Osteocyte (in vitro differentiated cells): ENCODE results near the gene SORCS1. TPM values are rescaled to one million over a fixed set of nuclear protein-coding genes. Genes with fewer than 3 reads are reported as not detected.

Experiments
- DNase-seq: peaks from one replicate; pipeline ENCODE4 v3.0.0; 2021; ENCODE audit warnings: mixed read lengths; ENCODE audit not compliant: unreplicated experiment; ENCODE audit errors: extremely low spot score
- H3K27ac Mint-ChIP-seq: one replicate; pipeline ENCODE4 v1.8.0; 2021; ENCODE audit warnings: mild to moderate bottlenecking, mixed read lengths; ENCODE audit not compliant: unreplicated experiment
- H3K27me3 Mint-ChIP-seq: one replicate; pipeline ENCODE4 v1.8.0; 2021; ENCODE audit warnings: mixed read lengths; ENCODE audit not compliant: unreplicated experiment
- H3K36me3 Mint-ChIP-seq: one replicate; pipeline ENCODE4 v1.8.0; 2021; ENCODE audit warnings: mixed read lengths; ENCODE audit not compliant: unreplicated experiment
- H3K4me1 Mint-ChIP-seq: one replicate; pipeline ENCODE4 v1.8.0; 2021; ENCODE audit warnings: mixed read lengths; ENCODE audit not compliant: unreplicated experiment
- H3K4me3 Mint-ChIP-seq: one replicate; pipeline ENCODE4 v1.8.0; 2021; ENCODE audit warnings: mild to moderate bottlenecking, moderate library complexity, mixed read lengths; ENCODE audit not compliant: unreplicated experiment
- H3K9me3 Mint-ChIP-seq: one replicate; pipeline ENCODE4 v1.8.0; 2021; ENCODE audit warnings: mixed read lengths; ENCODE audit not compliant: unreplicated experiment
- total RNA-seq: library from RNA; stranded (reverse); gene quantifications from 2 replicates; pipeline ENCODE4 v1.2.1, GENCODE V29; 2021
- TF ChIP-seq, protein P1 (sequence below): fragments of 200-600 bp; sonication (generic); IDR thresholded peaks from 2 replicates; pipeline ENCODE4 v1.5.0; 2021; ENCODE audit warnings: antibody characterized with exemption, mild to moderate bottlenecking, moderate library complexity

SORCS1 gene
- total RNA-seq, 1 donor from 2014 or later = not detected

DNA sequence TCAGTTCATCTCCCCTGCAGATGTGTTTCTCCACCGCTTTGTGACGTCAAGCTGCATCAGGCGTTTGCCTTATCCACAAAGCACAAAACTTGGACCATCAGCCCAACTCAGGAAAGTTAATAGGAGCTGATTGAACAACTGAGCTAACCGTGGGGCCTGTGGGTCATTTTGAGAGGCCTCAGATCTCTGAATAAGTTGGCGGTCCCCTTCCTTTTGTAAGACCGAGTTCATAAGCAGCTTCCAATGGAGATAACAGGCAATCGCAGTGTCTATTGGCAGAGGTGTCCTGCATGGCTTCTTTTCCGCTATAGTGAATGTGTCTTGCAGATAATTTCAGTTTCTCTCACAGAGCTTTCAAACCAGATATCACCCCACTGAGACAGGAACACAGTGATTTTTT, 154.0 kb downstream of the SORCS1 start:
- H3K9me3 Mint-ChIP-seq = peaks cover 47% of the 10 kb centered on the region
- no peak overlapping the region for H3K27ac Mint-ChIP-seq
- H3K4me3 Mint-ChIP-seq = no peak overlapping the region
- no peaks in the 10 kb centered on the region for H3K36me3 Mint-ChIP-seq
- DNase-seq = no peak
- TF ChIP-seq, protein P1, sequence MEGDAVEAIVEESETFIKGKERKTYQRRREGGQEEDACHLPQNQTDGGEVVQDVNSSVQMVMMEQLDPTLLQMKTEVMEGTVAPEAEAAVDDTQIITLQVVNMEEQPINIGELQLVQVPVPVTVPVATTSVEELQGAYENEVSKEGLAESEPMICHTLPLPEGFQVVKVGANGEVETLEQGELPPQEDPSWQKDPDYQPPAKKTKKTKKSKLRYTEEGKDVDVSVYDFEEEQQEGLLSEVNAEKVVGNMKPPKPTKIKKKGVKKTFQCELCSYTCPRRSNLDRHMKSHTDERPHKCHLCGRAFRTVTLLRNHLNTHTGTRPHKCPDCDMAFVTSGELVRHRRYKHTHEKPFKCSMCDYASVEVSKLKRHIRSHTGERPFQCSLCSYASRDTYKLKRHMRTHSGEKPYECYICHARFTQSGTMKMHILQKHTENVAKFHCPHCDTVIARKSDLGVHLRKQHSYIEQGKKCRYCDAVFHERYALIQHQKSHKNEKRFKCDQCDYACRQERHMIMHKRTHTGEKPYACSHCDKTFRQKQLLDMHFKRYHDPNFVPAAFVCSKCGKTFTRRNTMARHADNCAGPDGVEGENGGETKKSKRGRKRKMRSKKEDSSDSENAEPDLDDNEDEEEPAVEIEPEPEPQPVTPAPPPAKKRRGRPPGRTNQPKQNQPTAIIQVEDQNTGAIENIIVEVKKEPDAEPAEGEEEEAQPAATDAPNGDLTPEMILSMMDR = no peak
- H3K27me3 Mint-ChIP-seq = no peaks in the 10 kb centered on the region
- no peaks in the 10 kb centered on the region for H3K4me1 Mint-ChIP-seq

DNA sequence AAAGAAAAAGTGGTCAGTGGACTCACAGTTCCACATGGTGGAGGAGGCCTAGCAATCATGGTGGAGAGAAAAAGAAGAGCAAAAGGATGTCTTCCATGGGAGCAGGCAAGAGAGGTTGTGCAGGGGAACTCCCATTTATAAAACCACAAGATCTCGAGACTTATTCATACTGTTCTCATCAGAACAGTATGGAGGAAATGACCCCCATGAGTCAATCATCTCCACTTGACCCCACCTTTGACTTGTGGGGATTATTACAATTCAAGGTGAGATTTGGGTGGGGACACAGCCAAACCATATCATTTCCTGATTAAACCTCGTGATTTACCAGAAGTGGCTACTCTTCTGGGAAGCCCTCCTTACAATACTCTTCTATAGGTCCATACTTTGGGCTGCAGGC, 160.1 kb downstream of the SORCS1 start:
- no peaks in the 10 kb centered on the region for H3K4me1 Mint-ChIP-seq
- H3K36me3 Mint-ChIP-seq = no peaks in the 10 kb centered on the region
- no peak overlapping the region for H3K4me3 Mint-ChIP-seq
- peaks cover 37% of the 10 kb centered on the region for H3K9me3 Mint-ChIP-seq
- no peaks in the 10 kb centered on the region for H3K27me3 Mint-ChIP-seq
- no peak for DNase-seq
- H3K27ac Mint-ChIP-seq = no peak overlapping the region
- TF ChIP-seq, protein P1 = no peak

DNA sequence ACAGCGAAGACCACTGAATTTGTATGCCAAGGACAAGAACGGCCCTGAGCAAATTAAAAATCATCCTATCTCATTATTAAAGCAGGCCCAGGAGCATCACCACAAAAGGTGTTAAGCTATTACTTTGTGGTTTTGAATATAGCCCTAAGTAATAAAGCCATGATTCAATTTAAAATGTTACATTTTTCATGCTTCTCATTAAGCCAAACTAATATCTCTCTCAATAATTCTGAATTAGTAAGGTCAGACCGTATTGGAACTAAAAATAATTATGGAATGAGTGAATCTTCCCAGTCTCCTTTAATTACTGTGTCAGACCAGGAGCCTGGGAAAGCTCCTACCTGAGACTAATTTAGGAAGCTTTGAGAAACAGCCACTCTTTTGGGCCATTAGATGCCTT, 162.4 kb downstream of the SORCS1 start:
- Mint-ChIP-seq H3K4me1 (no peaks in the 10 kb centered on the region), H3K36me3 (no peaks in the 10 kb centered on the region), H3K9me3 (peaks cover 28% of the 10 kb centered on the region)

DNA sequence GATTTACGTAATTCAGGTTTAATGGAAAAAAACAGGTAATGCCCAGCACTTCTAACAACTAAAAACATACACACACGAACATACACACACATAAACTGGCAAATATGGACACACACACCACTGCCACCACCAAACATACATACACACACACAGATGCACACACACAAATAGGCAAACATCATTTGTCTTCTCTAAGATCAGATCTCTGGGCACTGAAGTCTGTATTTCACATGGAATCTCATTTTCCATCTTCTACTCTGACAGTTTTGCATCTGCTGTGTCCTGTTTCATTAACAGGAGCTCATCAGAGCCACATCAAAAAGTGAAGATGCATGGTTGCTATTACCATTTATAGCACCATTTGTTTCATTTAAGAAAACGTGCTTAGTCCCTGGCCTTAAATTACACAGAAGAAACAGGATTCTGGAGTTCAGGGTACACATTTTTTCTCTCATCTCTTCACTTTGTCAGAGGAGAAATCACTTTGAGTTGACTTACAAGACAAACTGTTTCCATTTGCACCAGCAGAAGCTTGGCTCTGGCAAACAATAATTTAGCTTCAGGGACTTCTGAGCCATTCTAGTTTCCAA, 165.3 kb downstream of the SORCS1 start:
- Mint-ChIP-seq H3K4me3 (no peak overlapping the region), H3K9me3 (peaks cover 22% of the 10 kb centered on the region), H3K4me1 (no peaks in the 10 kb centered on the region), H3K36me3 (no peaks in the 10 kb centered on the region), H3K27me3 (no peaks in the 10 kb centered on the region), H3K27ac (no peak overlapping the region)
- no peak for DNase-seq
- TF ChIP-seq, protein P1 = no peak

More for the DNA sequence above, 162.4 kb downstream of the SORCS1 start:
- H3K27me3 Mint-ChIP-seq = no peaks in the 10 kb centered on the region
- no peak for DNase-seq
- no peak overlapping the region for H3K4me3 Mint-ChIP-seq
- no peak overlapping the region for H3K27ac Mint-ChIP-seq
- TF ChIP-seq, protein P1 = no peak

DNA sequence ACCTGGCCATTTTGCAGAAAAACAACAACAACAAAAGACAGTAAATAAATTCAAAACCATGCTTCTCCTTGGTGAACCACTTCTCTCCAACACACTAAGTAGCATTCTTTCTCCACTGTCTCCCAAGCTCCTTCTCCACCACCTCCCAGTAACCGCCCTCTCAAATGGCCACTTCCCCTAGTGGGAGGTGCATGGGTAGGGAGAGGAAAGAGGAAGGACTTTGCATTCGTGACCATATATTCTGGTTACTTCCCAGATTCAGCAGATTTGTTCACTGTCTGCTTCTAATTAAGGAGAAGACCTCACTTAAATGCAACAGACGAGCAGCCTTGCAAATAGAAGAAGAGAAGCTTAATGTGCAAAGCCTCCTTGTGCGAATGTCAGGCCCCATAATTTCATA, 166.8 kb downstream of the SORCS1 start:
- Mint-ChIP-seq H3K9me3 (peaks cover 19% of the 10 kb centered on the region), H3K36me3 (no peaks in the 10 kb centered on the region)
- TF ChIP-seq, protein P1 = no peak

More for the DNA sequence above, 166.8 kb downstream of the SORCS1 start:
- no peak overlapping the region for H3K4me3 Mint-ChIP-seq
- H3K4me1 Mint-ChIP-seq = no peaks in the 10 kb centered on the region
- no peaks in the 10 kb centered on the region for H3K27me3 Mint-ChIP-seq
- DNase-seq = no peak
- no peak overlapping the region for H3K27ac Mint-ChIP-seq
